GM19452 (cell line): ENCODE data around the gene ARIH1.

Experiments
- ATAC-seq: cut with Tn5 transposase; IDR thresholded peaks from one replicate; pipeline ENCODE4 v1.9.1; 2021; ENCODE audit not compliant: unreplicated experiment

Gene ARIH1

GRCh38 chr15:72538931-72539330 is 64.8 kb downstream of the ARIH1 start:
- ATAC-seq, result no peak

GRCh38 chr15:72540606-72541237 is 66.6 kb downstream of the ARIH1 start:
- ATAC-seq, result no peak

- no peak for ATAC-seq
Observed at GRCh38 chr15:72541674-72542073, 67.5 kb downstream of the ARIH1 start.

- ATAC-seq, result no peak
Observed at GRCh38 chr15:72545156-72545555, 71.0 kb downstream of the ARIH1 start.

- ATAC-seq, result no peak
Observed at GRCh38 chr15:72554471-72555425, 80.6 kb downstream of the ARIH1 start.

GRCh38 chr15:72559781-72560180 is 85.7 kb downstream of the ARIH1 start:
- no peak for ATAC-seq

GRCh38 chr15:72560458-72560857 is 86.3 kb downstream of the ARIH1 start:
- ATAC-seq, result no peak

- no peak for ATAC-seq
Observed at GRCh38 chr15:72562386-72562785, 88.3 kb downstream of the ARIH1 start.

- ATAC-seq, result no peak
Observed at GRCh38 chr15:72562878-72563277, 88.7 kb downstream of the ARIH1 start.

- ATAC-seq, result no peak
Observed at GRCh38 chr15:72564091-72564490, 90.0 kb downstream of the ARIH1 start.

GRCh38 chr15:72566973-72567372 is 92.8 kb downstream of the ARIH1 start:
- ATAC-seq, result no peak

- no peak for ATAC-seq
Observed at GRCh38 chr15:72570059-72570458, 95.9 kb downstream of the ARIH1 start.

- no peak for ATAC-seq
Observed at GRCh38 chr15:72579814-72580213, 105.7 kb downstream of the ARIH1 start.

GRCh38 chr15:72584006-72584405 is 109.9 kb downstream of the ARIH1 start:
- no peak for ATAC-seq

- no peak for ATAC-seq
Observed at GRCh38 chr15:72585025-72585424, 110.9 kb downstream of the ARIH1 start.

- ATAC-seq, result no peak
Observed at GRCh38 chr15:72585476-72586058, 111.4 kb downstream of the ARIH1 start.

- ATAC-seq, result no peak
Observed at GRCh38 chr15:72588096-72588495, 114.0 kb downstream of the ARIH1 start.

GRCh38 chr15:72590427-72590826 is 116.3 kb downstream of the ARIH1 start:
- no peak for ATAC-seq

- ATAC-seq, result no peak
Observed at GRCh38 chr15:72591361-72591760, 117.2 kb downstream of the ARIH1 start.

- ATAC-seq, result no peak
Observed at GRCh38 chr15:72592097-72592496, 118.0 kb downstream of the ARIH1 start.

GRCh38 chr15:72592676-72593075 is 118.5 kb downstream of the ARIH1 start:
- no peak for ATAC-seq

GRCh38 chr15:72593838-72594237 is 119.7 kb downstream of the ARIH1 start:
- no peak for ATAC-seq
